Esophagus squamous epithelium (tissue), 4 donors: Measurements from ENCODE around the gene C20orf96.

Source experiments
- POLR2A ChIP-seq, 4 donors: fragments of 450-650 bp; IDR thresholded peaks; one replicate each; pipeline ENCODE4 v1.6.1; 2017; ENCODE audit warnings: antibody characterized with exemption in 4 of 4, mild to moderate bottlenecking in 4 of 4, moderate library complexity in 3 of 4
- TF ChIP-seq, protein P1 (sequence below), 6 experiments: fragments of 450-650 bp in 4 of 6; fragments of 200-600 bp in 2 of 6; sonication (generic) in 2 of 6; IDR thresholded peaks; one replicate each; pipeline ENCODE4 v1.5.1; 2016 to 2019; ENCODE audit warnings: antibody characterized with exemption in 6 of 6, mild to moderate bottlenecking in 4 of 6, moderate library complexity in 4 of 6

DNA sequence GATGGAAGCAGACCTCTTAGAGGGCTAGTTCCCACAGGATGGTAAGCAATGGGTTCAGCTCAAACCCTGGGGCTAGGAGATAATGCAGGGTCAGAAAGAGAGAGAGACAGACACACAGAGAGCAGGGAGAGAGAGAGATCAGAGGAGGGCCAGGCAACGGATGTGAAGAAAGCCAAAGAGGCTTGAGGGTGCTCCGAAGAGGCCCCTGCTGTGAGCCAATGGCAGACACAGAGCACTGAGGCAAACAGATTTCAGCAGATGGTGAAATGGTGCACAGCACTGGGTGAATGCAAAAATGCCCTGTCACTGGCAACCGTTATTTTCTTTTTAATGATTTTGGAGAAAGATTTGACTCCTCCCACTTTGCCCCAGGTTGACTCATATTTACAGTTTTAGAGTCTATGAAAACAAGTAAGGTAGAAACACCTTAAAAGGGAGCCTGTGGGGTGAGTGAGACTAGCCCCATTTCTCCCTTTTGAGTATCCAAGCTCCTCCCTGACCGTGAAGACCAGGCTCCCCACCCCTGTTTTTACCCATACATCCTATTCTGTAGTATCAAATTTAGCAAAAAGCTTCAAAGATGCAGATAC is 32.2 kb downstream of the C20orf96 start:
- TF ChIP-seq, protein P1, sequence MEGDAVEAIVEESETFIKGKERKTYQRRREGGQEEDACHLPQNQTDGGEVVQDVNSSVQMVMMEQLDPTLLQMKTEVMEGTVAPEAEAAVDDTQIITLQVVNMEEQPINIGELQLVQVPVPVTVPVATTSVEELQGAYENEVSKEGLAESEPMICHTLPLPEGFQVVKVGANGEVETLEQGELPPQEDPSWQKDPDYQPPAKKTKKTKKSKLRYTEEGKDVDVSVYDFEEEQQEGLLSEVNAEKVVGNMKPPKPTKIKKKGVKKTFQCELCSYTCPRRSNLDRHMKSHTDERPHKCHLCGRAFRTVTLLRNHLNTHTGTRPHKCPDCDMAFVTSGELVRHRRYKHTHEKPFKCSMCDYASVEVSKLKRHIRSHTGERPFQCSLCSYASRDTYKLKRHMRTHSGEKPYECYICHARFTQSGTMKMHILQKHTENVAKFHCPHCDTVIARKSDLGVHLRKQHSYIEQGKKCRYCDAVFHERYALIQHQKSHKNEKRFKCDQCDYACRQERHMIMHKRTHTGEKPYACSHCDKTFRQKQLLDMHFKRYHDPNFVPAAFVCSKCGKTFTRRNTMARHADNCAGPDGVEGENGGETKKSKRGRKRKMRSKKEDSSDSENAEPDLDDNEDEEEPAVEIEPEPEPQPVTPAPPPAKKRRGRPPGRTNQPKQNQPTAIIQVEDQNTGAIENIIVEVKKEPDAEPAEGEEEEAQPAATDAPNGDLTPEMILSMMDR (IDR thresholded peaks at IDR 0.05) = no peak
- no peak for TF ChIP-seq POLR2A (IDR thresholded peaks at IDR 0.05)
